ENCODE measurements around the gene JAKMIP1.

JAKMIP1 gene

GRCh38 chr4:6086846-6087245, 113.5 kb downstream of the JAKMIP1 start:
- no peak for DNase-seq

DNA sequence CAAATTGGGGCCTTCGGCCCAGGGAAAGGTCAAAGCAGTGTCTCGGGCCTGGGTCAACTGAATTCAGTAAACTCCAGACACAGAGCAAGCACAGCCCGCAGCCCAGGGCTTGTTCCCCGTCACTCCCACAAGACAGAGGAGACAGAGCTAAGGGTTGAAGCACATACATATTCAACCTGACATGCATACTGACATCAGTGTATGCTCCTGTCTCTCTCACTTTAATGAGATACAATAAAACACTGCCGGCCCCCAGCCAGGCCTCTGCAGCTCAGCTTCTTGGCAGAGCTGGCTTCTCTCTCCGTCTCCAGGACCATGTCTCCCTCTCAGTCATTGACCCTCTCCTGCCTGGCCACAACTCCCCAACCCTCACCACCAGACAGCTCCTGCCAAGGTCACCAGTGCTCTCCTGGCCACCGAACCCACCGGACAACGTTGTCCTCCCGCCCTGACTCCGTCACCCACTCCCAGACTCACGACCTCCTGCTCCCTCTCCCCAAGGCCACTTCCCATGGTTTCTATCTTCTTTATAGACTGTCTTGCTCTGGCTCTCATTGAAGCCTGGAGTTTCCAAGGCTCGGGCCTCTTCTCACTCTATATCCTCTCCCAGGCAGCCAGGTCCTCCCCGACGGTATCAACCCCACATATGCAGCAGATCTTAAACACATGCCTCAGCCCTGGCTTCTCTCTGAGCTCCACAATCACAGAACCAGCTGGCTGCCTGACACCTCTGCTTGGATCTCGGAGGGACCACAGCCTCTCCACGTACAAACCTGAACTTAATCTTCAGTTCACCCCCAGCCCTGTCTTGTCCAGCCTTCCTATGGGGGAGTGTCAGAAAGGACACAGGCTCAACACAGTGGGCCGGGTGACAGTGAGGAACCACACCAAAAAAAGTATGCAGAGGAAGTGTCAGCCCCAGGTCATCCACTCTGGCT, 114.4 kb downstream of the JAKMIP1 start:
- no peak for DNase-seq

- DNase-seq, result no peak
These were observed 115.2 kb downstream of the JAKMIP1 start for GRCh38 chr4:6085028-6085690.

DNA sequence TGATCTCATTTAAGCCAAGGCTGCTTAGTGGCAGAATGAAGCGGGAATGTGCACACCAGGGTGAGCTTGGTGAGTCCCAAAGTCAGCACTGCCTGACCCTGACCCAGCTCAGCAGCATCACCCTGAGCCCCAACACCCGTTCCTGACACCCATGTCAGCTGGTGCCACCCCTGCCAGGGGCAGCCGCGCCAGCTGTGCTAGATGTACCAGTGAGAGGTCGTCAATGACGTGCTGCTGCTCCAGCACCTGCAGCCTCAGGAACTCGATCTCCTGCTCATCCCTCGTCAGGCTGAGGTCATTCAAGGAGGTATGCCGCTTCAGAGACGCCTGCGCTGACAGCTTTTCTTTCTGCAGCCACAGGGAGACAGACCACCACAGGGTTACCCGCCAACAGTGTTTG, 120.4 kb downstream of the JAKMIP1 start:
- DNase-seq, result no peak

DNA sequence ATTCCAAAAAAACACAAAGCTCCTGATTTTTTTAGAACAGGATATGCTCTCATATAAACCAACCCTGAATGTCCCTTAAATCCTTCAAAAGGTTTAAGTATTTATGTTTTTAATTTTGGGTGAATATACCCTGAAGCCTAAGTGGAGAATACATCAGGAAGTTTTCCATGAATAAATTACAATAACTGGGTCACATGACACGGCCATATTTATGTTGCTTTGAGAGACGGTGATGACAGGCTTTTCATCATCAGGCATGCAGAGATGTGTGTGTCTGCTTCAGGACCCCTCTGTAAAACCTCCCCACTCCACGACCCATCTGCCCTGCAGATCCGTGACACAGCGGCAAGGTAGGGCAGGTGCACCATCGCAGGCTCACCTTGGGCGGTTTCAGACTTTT, 121.8 kb downstream of the JAKMIP1 start:
- no peak for DNase-seq

- DNase-seq, result no peak
These were observed 124.0 kb downstream of the JAKMIP1 start for GRCh38 chr4:6076391-6076790.

DNA sequence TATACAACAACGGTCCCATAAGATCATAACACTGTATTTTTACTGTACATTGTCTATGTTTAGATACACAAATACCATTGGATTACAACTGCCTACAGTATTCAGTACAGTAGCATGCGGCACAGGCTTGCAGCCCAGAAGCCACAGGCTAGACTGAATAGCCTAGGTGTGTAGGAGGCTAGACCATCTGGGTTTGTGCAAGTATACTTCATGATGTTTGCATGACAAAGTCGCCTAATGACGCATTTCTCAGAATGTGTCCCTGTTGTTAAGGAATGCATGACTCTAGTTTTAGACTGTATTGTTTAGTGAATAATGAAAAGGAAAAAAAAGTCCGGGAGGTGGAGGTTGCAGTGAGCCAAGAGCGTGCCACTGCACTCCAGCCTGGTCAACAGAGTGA, 125.6 kb downstream of the JAKMIP1 start:
- no peak for DNase-seq

- DNase-seq, result no peak
These were observed 128.2 kb downstream of the JAKMIP1 start for GRCh38 chr4:6071959-6072720.

- DNase-seq, result no peak
These were observed 129.0 kb downstream of the JAKMIP1 start for GRCh38 chr4:6071191-6071958.

DNA sequence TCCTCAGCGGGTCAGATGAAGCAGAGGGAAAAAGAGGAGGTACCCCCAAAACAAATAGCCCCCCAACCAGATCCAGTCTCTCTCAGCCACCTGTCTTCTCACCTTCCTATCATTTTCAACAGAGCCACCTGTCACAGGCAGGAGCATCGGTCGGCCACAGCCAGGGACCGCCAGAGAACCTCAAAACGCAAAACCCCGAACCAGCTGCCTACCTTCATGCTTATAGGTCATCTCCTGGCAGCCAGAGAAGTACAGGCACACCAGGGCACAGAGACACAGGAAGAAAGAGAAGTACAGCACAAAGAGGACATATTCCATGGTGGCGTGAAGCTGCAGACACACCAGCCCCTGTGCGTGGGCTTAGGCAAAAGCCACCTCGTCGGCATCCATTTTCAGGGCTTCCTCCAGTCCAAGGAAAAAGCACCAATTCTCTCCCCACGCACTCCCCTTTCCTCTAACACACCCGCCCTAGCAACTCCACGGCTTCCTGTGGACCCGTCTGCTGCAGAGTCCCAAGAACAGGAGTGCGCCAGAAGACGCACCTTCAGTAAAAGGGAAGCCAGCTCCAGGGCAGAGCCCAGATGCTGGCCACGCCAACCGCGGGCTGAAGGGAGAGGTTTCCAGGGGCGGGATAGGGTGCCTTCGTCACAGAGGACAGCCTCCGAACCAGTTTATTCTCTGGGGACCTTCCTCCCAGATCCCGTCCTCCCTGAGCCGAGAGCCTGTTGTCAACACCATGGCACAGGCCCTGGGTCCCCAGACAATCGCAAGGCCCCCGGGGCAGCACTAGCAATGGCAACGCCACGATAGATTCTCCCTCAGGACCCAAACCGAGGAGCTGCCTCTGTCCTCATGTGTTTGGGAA, 130.3 kb downstream of the JAKMIP1 start:
- DNase-seq, result no peak

- DNase-seq, result no peak
These were observed 131.4 kb downstream of the JAKMIP1 start for GRCh38 chr4:6068986-6069385.

DNA sequence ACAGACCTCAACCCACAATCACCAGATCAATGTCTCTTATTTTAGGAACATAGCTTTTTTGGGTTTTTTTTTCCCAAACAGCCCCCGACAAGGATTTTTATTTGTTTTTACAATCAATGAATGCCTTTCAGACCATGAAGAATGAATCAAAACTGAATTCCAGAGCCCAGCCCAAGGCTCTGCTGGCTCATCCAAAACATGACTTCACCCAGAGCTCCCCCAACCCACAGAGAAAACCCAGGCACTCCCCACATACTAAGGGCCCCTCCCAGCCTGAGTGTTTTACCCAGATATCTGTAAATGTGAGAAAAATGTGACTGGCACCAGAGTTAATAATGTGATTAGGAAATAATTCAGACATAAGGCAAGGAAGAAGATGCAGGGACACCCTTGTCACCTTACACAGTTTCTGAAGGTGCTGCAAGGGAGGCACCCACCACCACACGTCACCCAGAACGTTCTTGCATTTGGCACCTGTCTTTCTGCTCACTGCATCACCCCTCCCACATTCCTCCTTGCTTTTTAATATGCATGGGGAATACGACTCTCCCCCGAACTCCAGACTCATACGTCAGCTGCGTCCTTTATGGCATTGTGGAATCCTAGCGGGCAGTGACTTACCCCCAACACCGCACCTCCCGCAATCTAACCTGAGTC, 134.3 kb downstream of the JAKMIP1 start:
- no peak for DNase-seq

DNA sequence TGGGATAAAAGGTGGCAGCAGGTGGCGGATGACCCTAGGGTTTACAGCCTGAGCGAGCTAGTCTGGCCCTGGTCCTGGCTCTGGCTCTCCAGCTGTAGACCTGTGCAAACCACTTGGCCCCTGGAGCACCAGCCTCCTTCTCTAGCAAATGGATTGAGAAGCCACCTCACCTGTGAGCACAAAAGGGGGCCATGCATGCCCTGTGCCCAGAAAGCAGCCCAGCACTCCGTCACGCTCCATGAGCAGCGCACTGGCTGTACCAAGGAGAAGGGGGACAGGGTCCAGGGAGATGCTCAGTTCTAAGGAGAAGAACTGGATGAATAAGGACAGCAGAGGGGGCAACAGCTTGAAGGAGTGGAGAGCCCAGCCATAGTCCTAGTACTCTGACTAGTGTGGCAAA, 135.2 kb downstream of the JAKMIP1 start:
- no peak for DNase-seq

GRCh38 chr4:6064383-6064782, 136.0 kb downstream of the JAKMIP1 start:
- no peak for DNase-seq

DNA sequence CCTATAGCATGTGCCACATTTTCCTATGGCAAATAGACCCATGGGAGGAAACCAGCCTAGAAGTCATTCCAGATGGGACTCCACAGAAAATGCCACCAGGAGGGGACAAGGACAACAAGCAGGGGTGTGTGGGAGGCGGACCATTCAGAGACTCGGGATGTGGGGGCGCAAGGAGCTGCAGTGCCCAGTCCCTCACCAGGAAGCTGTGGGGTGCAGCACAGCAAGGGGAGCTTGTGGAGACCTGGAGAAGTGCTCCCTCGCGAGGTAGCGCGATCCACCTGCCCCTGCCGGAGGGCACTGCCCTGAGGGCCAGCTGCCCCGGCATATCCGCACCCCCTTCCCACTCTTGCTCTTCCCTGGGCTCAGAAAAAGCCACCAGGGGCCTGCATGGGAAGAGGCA, 136.7 kb downstream of the JAKMIP1 start:
- DNase-seq, result no peak

- DNase-seq, result no peak
These were observed 138.2 kb downstream of the JAKMIP1 start for GRCh38 chr4:6062133-6062532.

GRCh38 chr4:6059375-6059805, 141.0 kb downstream of the JAKMIP1 start:
- no peak for DNase-seq

- no peak for DNase-seq
These were observed 141.6 kb downstream of the JAKMIP1 start for GRCh38 chr4:6058531-6059374.

DNA sequence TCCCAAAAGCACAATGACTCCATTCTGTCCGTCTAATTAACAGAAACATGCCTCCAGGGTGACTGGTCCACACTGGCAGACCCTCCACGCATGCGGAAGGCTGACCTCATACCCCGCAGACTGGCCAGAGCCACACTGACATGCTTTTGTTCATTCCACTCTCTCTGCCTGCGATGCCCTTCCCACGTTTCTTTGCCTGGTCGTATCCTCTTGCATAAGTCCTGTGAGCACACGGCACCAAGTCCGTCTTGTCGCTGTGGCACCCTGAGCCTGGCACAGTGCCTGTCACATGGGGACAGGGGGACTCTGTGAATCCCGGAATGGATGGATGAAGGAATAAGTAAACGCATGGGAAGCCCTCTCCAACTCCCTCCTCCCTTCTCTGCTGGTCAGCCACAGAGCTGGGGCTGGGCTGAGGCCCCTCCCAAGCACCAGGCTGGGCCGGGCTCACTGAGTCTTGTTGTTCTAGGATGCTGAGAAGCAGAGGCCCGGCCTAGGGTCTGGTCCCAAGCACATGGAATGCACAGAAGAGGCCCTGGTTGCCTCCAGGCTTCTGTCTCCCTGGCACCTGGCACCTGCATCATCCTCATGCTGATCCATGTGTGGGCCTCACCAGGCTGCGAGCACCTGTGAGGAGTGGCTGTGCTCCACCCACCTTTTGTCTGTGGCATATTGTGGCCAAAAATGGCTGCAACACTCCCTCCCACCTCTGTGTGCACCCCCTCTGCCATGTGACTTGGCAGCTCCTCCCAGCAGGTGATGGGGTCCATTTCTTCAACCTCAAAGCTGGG, 143.2 kb downstream of the JAKMIP1 start:
- DNase-seq, result no peak
